Uterus (tissue), 4 donors: Measurements from ENCODE around the gene EPX. TPM values are rescaled to one million over a fixed set of nuclear protein-coding genes. Genes with fewer than 3 reads are reported as not detected.

Experiments used
- DNase-seq, 2 donors: peaks; one replicate each; pipeline ENCODE4 v3.0.0-alpha.2; 2019 to 2020
- H3K27ac ChIP-seq, 2 donors: fragments of 200-600 bp; sonication (generic); 1 replicate in 1 of 2; 2 replicates in 1 of 2; pipeline ENCODE4 v1.5.1; 2016 to 2018
- H3K27me3 ChIP-seq, 2 donors: fragments of 200-600 bp; sonication (generic); one replicate each; pipeline ENCODE4 v1.5.1; 2018 to 2019; ENCODE audit warnings: control low read depth in 1 of 2
- H3K36me3 ChIP-seq, 2 donors: fragments of 200-600 bp; sonication (generic); one replicate each; pipeline ENCODE4 v1.5.1; 2019; ENCODE audit warnings: control low read depth in 1 of 2
- H3K4me1 ChIP-seq, 2 donors: fragments of 200-600 bp; sonication (generic); one replicate each; pipeline ENCODE4 v1.5.1; 2018 to 2019; ENCODE audit warnings: control low read depth in 1 of 2
- H3K4me3 ChIP-seq, 2 donors: fragments of 200-600 bp; sonication (generic); 1 replicate in 1 of 2; 2 replicates in 1 of 2; pipeline ENCODE4 v1.5.1; 2018 to 2019; ENCODE audit warnings: mild to moderate bottlenecking in 1 of 2
- H3K9me3 ChIP-seq, 2 donors: fragments of 200-600 bp; sonication (generic); one replicate each; pipeline ENCODE4 v1.5.1; 2019; ENCODE audit warnings: control low read depth in 1 of 2
- POLR2A ChIP-seq, 2 donors: fragments of 450-650 bp; IDR thresholded peaks; one replicate each; pipeline ENCODE4 v1.6.1; 2016; ENCODE audit warnings: antibody characterized with exemption in 2 of 2, mild to moderate bottlenecking in 1 of 2, moderate library complexity in 1 of 2
- intact Hi-C: fragments of 100-400 bp; cut with DNase I; formaldehyde crosslinking; loops from one replicate; pipeline ENCODE4 v1.15.1; 2023; ENCODE audit warnings: low total_unique reads
- total RNA-seq, 4 donors: library from RNA; depleted of rRNA in 3 of 4; stranded (reverse); fragments of >200 nt in 3 of 4; gene quantifications; one replicate each; pipeline versions ENCODE4 v1.1.0 to v1.2.4, GENCODE V29; 2014 to 2023
- TF ChIP-seq, protein P1 (sequence below), 4 experiments: fragments of 200-600 bp in 2 of 4; fragments of 450-650 bp in 2 of 4; sonication (generic) in 2 of 4; IDR thresholded peaks; one replicate each; pipeline ENCODE4 v1.5.1; 2016 to 2019; ENCODE audit warnings: antibody characterized with exemption in 4 of 4, mild to moderate bottlenecking in 2 of 4, moderate library complexity in 1 of 4
- donor health status: DM: yes; HTN: yes; CAD: no.

Gene EPX
- total RNA-seq, 4 donors from 2014 or later = not detected

DNA sequence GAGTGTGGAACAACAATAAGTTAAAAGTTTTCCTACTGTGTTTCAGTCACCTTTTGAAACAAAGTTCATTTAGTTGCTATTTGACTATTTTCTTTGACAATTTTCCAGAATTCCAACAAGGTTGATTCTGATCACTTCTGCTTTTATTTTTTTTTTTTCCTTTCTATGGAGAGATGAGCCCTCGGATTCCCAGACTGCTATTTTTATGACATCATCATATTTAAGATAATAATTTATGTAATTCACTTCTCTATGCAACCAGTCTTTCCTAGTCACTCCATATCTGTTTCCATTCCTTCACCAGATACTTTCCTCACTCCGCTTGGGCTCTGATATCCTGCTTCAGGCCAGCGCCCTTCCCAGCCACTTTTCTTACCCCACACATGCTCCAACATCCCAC is 17.7 kb upstream of the EPX start:
- intact Hi-C loops = no loop called here

DNA sequence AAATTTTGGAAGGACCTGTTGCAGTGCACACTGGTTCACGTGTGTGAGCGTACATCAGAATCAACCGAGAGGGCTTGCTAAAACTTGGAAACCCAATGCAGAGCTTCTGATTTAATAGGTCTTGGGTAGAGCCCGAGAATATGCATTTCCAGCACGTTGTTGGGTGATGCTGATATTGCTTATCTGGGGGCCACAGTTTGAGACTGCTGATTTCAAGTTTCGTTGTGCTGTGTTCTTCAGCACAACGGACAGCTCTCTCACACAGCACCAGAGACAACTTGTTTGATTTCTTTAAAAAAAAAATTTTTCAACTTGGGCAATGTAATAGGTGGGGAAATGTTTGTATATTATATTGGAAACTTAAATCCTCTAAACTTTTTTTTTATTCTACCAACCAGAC is 16.3 kb upstream of the EPX start:
- TF ChIP-seq, protein P1, sequence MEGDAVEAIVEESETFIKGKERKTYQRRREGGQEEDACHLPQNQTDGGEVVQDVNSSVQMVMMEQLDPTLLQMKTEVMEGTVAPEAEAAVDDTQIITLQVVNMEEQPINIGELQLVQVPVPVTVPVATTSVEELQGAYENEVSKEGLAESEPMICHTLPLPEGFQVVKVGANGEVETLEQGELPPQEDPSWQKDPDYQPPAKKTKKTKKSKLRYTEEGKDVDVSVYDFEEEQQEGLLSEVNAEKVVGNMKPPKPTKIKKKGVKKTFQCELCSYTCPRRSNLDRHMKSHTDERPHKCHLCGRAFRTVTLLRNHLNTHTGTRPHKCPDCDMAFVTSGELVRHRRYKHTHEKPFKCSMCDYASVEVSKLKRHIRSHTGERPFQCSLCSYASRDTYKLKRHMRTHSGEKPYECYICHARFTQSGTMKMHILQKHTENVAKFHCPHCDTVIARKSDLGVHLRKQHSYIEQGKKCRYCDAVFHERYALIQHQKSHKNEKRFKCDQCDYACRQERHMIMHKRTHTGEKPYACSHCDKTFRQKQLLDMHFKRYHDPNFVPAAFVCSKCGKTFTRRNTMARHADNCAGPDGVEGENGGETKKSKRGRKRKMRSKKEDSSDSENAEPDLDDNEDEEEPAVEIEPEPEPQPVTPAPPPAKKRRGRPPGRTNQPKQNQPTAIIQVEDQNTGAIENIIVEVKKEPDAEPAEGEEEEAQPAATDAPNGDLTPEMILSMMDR (IDR thresholded peaks at IDR 0.05) = no peak
- no peak for TF ChIP-seq POLR2A (IDR thresholded peaks at IDR 0.05)
- Histone ChIP-seq H3K9me3 (no peaks in the 10 kb centered on the region), H3K27ac (no peak overlapping the region), H3K4me3 (no peak overlapping the region), H3K36me3 (no peaks in the 10 kb centered on the region), H3K27me3 (no peaks in the 10 kb centered on the region), H3K4me1 (no peaks in the 10 kb centered on the region)
- intact Hi-C loops = no loop called here
- DNase-seq = no peak

More for the DNA sequence above, 17.7 kb upstream of the EPX start:
- no peak overlapping the region for H3K27ac ChIP-seq
- no peak overlapping the region for H3K4me3 ChIP-seq
- no peaks in the 10 kb centered on the region for H3K9me3 ChIP-seq
- no peaks in the 10 kb centered on the region for H3K36me3 ChIP-seq
- no peaks in the 10 kb centered on the region for H3K27me3 ChIP-seq
- no peak for TF ChIP-seq POLR2A (IDR thresholded peaks at IDR 0.05)
- TF ChIP-seq, protein P1 (IDR thresholded peaks at IDR 0.05) = no peak
- H3K4me1 ChIP-seq = no peaks in the 10 kb centered on the region
- no peak for DNase-seq

DNA sequence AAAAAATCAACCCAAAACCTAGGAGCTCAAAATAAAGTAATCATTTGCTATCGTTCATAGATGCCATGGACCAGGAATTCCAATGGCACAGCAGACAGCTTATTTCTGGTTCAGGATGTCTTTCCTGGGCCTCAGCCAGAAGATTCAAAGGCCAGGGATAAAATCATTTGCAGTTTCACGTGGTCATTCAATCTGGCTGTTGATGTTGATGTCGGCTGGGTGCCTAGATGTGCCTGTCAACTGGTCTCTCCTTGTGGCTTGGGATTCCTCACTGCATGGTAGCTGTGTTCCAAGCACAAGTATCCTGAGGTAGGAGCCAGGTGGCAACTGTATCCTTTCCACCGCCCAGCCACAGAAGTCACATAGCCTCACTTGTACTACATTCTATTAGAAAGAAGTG is 10.7 kb upstream of the EPX start:
- Histone ChIP-seq H3K4me1 (no peaks in the 10 kb centered on the region), H3K4me3 (no peak overlapping the region), H3K36me3 (no peaks in the 10 kb centered on the region), H3K27me3 (no peaks in the 10 kb centered on the region), H3K27ac (no peak overlapping the region), H3K9me3 (no peaks in the 10 kb centered on the region)
- TF ChIP-seq POLR2A (IDR thresholded peaks at IDR 0.05) = no peak
- TF ChIP-seq, protein P1 (IDR thresholded peaks at IDR 0.05) = no peak
- intact Hi-C loops = no loop called here
- DNase-seq = no peak

DNA sequence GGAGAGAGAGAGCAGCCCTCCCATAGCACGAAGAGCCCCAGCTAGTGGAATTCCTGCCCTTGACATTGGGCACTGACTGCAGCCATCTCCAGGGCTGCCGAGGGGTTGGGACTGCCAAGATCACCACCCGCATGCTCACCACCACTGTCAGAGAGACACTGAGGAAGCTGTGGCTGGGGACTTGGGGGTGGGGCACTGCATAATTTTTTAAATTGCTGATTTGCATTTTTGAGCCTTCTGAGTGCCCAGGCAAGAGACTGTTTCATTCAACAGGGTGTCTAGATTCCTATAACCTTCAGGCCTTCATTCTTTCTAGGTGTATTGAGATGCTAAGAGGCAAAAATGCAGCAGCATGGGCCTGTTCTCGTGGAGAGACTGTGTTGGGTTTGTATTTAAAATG is 9.0 kb upstream of the EPX start:
- Histone ChIP-seq H3K36me3 (no peaks in the 10 kb centered on the region), H3K9me3 (no peaks in the 10 kb centered on the region), H3K27ac (no peak overlapping the region), H3K4me1 (no peaks in the 10 kb centered on the region), H3K4me3 (no peak overlapping the region), H3K27me3 (no peaks in the 10 kb centered on the region)
- intact Hi-C loops = no loop called here
- TF ChIP-seq, protein P1 (IDR thresholded peaks at IDR 0.05) = no peak
- no peak for TF ChIP-seq POLR2A (IDR thresholded peaks at IDR 0.05)
- no peak for DNase-seq

DNA sequence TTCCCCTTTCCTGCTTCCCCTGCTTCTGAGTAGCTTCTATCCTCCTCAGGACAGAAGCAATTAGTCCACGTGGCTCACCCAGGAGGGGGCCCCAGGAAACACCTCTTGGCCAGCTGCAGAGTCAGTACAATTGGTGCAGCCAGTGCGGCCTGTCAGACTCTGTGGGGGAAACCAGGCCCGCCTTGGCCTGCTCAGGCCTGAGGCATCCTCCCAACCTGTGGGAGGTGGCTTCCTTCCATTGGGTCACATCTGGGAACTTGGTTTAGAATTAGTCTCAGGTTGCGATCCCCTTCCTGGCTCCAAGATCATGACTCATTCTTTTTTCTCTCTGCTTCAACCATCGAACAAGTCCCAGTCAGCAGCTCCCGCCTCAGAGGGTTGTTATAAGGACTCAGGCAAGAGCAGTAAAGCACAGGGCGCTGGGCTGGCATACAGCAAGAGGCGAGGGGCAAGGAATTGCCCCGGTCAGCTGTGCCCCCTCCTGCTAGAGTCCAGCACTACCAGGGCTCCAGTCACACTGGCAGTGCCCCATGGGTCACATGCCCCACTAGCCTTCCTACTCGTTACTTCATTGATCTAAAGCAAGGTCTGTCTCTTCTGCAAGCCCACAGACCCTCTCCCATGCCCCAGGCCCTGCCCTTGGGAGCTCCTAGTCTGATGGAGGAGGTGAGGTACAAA is 8.1 kb upstream of the EPX start:
- H3K9me3 ChIP-seq = no peaks in the 10 kb centered on the region
- no peak overlapping the region for H3K4me3 ChIP-seq
- H3K4me1 ChIP-seq = no peaks in the 10 kb centered on the region
- no peaks in the 10 kb centered on the region for H3K27me3 ChIP-seq
- intact Hi-C loops = no loop called here
- H3K27ac ChIP-seq = no peak overlapping the region
- no peaks in the 10 kb centered on the region for H3K36me3 ChIP-seq
- DNase-seq = no peak
- no peak for TF ChIP-seq POLR2A (IDR thresholded peaks at IDR 0.05)
- TF ChIP-seq, protein P1 (IDR thresholded peaks at IDR 0.05) = no peak
